HCEC 1CT (cell line): Measurements from ENCODE around the gene WBP1L.
A peak's percentile ranks its signal among the peaks of the same experiment; 100 is the strongest.
"Not testable (repeated sequence)": the region's sequence is repeated elsewhere in the genome, so short reads cannot be mapped to it uniquely, and the experiment has no call there.

ENCODE experiments used
- DNase-seq: peaks from one replicate; pipeline ENCODE4 v3.0.0-alpha.2; 2017

Gene WBP1L

GRCh38 chr10:102813017-102813541, 69.3 kb downstream of the WBP1L start:
- no peak for DNase-seq

- DNase-seq = no peak
Measured at GRCh38 chr10:102813734-102814452, 70.1 kb downstream of the WBP1L start.

GRCh38 chr10:102814453-102814871, 70.7 kb downstream of the WBP1L start:
- no peak for DNase-seq

GRCh38 chr10:102814873-102815661, 71.3 kb downstream of the WBP1L start:
- peak; percentile 33 for DNase-seq

GRCh38 chr10:102815790-102816549, 72.2 kb downstream of the WBP1L start:
- DNase-seq = peak; percentile 81

- no peak for DNase-seq
Measured at GRCh38 chr10:102817175-102817574, 73.4 kb downstream of the WBP1L start.

GRCh38 chr10:102819054-102819453, 75.3 kb downstream of the WBP1L start:
- no peak for DNase-seq

- not testable (repeated sequence) for DNase-seq
Measured at GRCh38 chr10:102820008-102820407, 76.3 kb downstream of the WBP1L start.

- no peak for DNase-seq
Measured at GRCh38 chr10:102822222-102822621, 78.5 kb downstream of the WBP1L start.

GRCh38 chr10:102824664-102825063, 80.9 kb downstream of the WBP1L start:
- no peak for DNase-seq

- DNase-seq = no peak
Measured at GRCh38 chr10:102826148-102826796, 82.5 kb downstream of the WBP1L start.

GRCh38 chr10:102827597-102827975, 83.8 kb downstream of the WBP1L start:
- DNase-seq = no peak

GRCh38 chr10:102831322-102832071, 87.7 kb downstream of the WBP1L start:
- DNase-seq = no peak

GRCh38 chr10:102832248-102832647, 88.5 kb downstream of the WBP1L start:
- DNase-seq = no peak

GRCh38 chr10:102832987-102833386, 89.2 kb downstream of the WBP1L start:
- no peak for DNase-seq

GRCh38 chr10:102834143-102834542, 90.4 kb downstream of the WBP1L start:
- no peak for DNase-seq

- DNase-seq = peak; percentile 62
Measured at GRCh38 chr10:102835007-102835482, 91.3 kb downstream of the WBP1L start.

GRCh38 chr10:102837230-102837721, 93.5 kb downstream of the WBP1L start, which contains the start of gene CYP17A1:
Gene CYP17A1 (minus strand): TSS chr10:102837413. CDS start chr10:102837361, 52 bp downstream.
- DNase-seq = no peak

GRCh38 chr10:102838276-102838927, 94.7 kb downstream of the WBP1L start:
- not testable (repeated sequence) for DNase-seq

- DNase-seq = no peak
Measured at GRCh38 chr10:102841827-102842345, 98.1 kb downstream of the WBP1L start.

- DNase-seq = not testable (repeated sequence)
Measured at GRCh38 chr10:102843139-102843538, 99.4 kb downstream of the WBP1L start.
